Spleen (tissue), 7 donors: ENCODE data around the gene DOCK2.

Experiments
- POLR2A ChIP-seq, 3 donors: fragments of 450-650 bp; IDR thresholded peaks; one replicate each; pipeline ENCODE4 v1.5.1; 2017; ENCODE audit warnings: antibody characterized with exemption in 3 of 3, mild to moderate bottlenecking in 1 of 3
- POLR2AphosphoS5 ChIP-seq, 3 donors: sonication (generic); formaldehyde crosslinking; IDR thresholded peaks; one replicate each; pipeline ENCODE4 v1.5.1; 2017; ENCODE audit warnings: antibody characterized with exemption in 3 of 3
- TF ChIP-seq, protein P1 (sequence below), 11 experiments: fragments of 200-600 bp in 7 of 11; fragments of 450-650 bp in 4 of 11; sonication (generic) in 4 of 11; IDR thresholded peaks in 8 of 11; conservative IDR thresholded peaks in 3 of 11; 1 replicate in 7 of 11; 2 replicates in 4 of 11; pipeline versions ENCODE4 v1.4.0 to v1.8.0; 2016 to 2021; ENCODE audit warnings: antibody characterized with exemption in 11 of 11, inconsistent platforms in 4 of 11, mild to moderate bottlenecking in 1 of 11
- donor health status: DM: no; HTN: no; CAD: no; lungs with moderate emphysema.
- donor health status: DM: no; HTN: no; CAD: no.
- donor health status: DM: no; HTN: no; CAD: no.

GRCh38 chr5:170028124-170028523 is 391.0 kb downstream of the DOCK2 start:
- TF ChIP-seq, protein P1, sequence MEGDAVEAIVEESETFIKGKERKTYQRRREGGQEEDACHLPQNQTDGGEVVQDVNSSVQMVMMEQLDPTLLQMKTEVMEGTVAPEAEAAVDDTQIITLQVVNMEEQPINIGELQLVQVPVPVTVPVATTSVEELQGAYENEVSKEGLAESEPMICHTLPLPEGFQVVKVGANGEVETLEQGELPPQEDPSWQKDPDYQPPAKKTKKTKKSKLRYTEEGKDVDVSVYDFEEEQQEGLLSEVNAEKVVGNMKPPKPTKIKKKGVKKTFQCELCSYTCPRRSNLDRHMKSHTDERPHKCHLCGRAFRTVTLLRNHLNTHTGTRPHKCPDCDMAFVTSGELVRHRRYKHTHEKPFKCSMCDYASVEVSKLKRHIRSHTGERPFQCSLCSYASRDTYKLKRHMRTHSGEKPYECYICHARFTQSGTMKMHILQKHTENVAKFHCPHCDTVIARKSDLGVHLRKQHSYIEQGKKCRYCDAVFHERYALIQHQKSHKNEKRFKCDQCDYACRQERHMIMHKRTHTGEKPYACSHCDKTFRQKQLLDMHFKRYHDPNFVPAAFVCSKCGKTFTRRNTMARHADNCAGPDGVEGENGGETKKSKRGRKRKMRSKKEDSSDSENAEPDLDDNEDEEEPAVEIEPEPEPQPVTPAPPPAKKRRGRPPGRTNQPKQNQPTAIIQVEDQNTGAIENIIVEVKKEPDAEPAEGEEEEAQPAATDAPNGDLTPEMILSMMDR (IDR thresholded peaks at IDR 0.05 in 8 of 11, conservative IDR thresholded peaks at IDR 0.05 in 3 of 11), result no peak
- TF ChIP-seq POLR2AphosphoS5 (IDR thresholded peaks at IDR 0.05) (no peak), POLR2A (IDR thresholded peaks at IDR 0.05) (no peak)
